WTC11 (cell line): Measurements from ENCODE around the gene BCAS3.

ENCODE experiments used
- CREB1 ChIP-seq: sonication (generic); formaldehyde crosslinking; IDR thresholded peaks from 2 replicates; pipeline ENCODE4 v1.8.0; 2023; ENCODE audit warnings: mild to moderate bottlenecking, missing genetic modification reagents
- CREM ChIP-seq: sonication (generic); formaldehyde crosslinking; IDR thresholded peaks from 2 replicates; pipeline ENCODE4 v1.8.1; 2022; ENCODE audit warnings: mild to moderate bottlenecking, missing genetic modification reagents, moderate library complexity
- IRF2 ChIP-seq: sonication (generic); formaldehyde crosslinking; IDR thresholded peaks from 2 replicates; pipeline ENCODE4 v1.8.0; 2022; ENCODE audit warnings: low read depth, missing genetic modification reagents, borderline replicate concordance
- NFATC4 ChIP-seq: fragments of 250-450 bp; sonication (Bioruptor Pico); IDR thresholded peaks from 2 replicates; pipeline ENCODE4 v1.9.0; 2021; ENCODE audit warnings: mild to moderate bottlenecking
- TP53 ChIP-seq: sonication (generic); formaldehyde crosslinking; IDR thresholded peaks from 2 replicates; pipeline ENCODE4 v1.8.1; 2023; ENCODE audit warnings: mild to moderate bottlenecking, missing genetic modification reagents
- ZNF232 ChIP-seq: sonication (generic); formaldehyde crosslinking; IDR thresholded peaks from 2 replicates; pipeline ENCODE4 v1.8.0; 2022; ENCODE audit warnings: mild to moderate bottlenecking, missing genetic modification reagents
- TF ChIP-seq, protein P1 (sequence below): sonication (generic); formaldehyde crosslinking; IDR thresholded peaks from 2 replicates; pipeline ENCODE4 v1.8.1; 2023; ENCODE audit warnings: mild to moderate bottlenecking, missing genetic modification reagents
- TF ChIP-seq, protein P2 (sequence below): sonication (generic); formaldehyde crosslinking; conservative IDR thresholded peaks from 2 replicates; pipeline ENCODE4 v1.8.1; 2022; ENCODE audit warnings: mild to moderate bottlenecking, missing genetic modification reagents
- TF ChIP-seq, protein P3 (sequence below): fragments of 200-600 bp; IDR thresholded peaks from 2 replicates; pipeline ENCODE4 v1.8.0; 2022; ENCODE audit warnings: antibody characterized with exemption
- TF ChIP-seq, protein P4 (sequence below): fragments of 250-450 bp; sonication (Bioruptor Pico); conservative IDR thresholded peaks from 2 replicates; pipeline ENCODE4 v1.9.0; 2021; ENCODE audit warnings: mild to moderate bottlenecking

DNA sequence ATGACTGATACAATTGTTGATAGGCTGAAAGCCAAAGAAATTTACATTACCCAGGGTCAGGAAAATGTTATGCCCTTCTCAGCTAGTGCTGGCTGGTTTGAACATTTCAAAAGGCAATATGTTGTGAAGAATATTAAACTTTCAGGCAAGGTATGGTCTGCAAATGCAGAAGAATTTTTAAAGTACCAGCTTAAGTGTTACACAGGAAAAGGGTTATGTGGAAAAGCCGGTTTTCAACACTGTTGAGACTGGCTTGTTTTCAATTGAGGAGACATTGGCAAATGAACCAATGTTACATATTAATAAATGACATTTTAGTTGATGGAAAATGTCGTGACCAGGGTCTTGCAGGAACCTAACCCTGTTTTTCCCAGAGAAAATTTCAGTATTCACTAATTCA, 506.1 kb downstream of the BCAS3 start:
- TF ChIP-seq, protein P1, sequence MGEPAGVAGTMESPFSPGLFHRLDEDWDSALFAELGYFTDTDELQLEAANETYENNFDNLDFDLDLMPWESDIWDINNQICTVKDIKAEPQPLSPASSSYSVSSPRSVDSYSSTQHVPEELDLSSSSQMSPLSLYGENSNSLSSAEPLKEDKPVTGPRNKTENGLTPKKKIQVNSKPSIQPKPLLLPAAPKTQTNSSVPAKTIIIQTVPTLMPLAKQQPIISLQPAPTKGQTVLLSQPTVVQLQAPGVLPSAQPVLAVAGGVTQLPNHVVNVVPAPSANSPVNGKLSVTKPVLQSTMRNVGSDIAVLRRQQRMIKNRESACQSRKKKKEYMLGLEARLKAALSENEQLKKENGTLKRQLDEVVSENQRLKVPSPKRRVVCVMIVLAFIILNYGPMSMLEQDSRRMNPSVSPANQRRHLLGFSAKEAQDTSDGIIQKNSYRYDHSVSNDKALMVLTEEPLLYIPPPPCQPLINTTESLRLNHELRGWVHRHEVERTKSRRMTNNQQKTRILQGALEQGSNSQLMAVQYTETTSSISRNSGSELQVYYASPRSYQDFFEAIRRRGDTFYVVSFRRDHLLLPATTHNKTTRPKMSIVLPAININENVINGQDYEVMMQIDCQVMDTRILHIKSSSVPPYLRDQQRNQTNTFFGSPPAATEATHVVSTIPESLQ (CRISPR knock-in tag) = no peak
- TF ChIP-seq NFATC4 (no peak), CREM (no peak), IRF2 (CRISPR knock-in tag) (no peak), TP53 (CRISPR knock-in tag) (no peak), CREB1 (no peak), ZNF232 (CRISPR knock-in tag) (no peak)
- TF ChIP-seq, protein P2, sequence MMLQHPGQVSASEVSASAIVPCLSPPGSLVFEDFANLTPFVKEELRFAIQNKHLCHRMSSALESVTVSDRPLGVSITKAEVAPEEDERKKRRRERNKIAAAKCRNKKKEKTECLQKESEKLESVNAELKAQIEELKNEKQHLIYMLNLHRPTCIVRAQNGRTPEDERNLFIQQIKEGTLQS (CRISPR knock-in tag) = no peak
- TF ChIP-seq, protein P3, sequence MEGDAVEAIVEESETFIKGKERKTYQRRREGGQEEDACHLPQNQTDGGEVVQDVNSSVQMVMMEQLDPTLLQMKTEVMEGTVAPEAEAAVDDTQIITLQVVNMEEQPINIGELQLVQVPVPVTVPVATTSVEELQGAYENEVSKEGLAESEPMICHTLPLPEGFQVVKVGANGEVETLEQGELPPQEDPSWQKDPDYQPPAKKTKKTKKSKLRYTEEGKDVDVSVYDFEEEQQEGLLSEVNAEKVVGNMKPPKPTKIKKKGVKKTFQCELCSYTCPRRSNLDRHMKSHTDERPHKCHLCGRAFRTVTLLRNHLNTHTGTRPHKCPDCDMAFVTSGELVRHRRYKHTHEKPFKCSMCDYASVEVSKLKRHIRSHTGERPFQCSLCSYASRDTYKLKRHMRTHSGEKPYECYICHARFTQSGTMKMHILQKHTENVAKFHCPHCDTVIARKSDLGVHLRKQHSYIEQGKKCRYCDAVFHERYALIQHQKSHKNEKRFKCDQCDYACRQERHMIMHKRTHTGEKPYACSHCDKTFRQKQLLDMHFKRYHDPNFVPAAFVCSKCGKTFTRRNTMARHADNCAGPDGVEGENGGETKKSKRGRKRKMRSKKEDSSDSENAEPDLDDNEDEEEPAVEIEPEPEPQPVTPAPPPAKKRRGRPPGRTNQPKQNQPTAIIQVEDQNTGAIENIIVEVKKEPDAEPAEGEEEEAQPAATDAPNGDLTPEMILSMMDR = no peak
- TF ChIP-seq, protein P4, sequence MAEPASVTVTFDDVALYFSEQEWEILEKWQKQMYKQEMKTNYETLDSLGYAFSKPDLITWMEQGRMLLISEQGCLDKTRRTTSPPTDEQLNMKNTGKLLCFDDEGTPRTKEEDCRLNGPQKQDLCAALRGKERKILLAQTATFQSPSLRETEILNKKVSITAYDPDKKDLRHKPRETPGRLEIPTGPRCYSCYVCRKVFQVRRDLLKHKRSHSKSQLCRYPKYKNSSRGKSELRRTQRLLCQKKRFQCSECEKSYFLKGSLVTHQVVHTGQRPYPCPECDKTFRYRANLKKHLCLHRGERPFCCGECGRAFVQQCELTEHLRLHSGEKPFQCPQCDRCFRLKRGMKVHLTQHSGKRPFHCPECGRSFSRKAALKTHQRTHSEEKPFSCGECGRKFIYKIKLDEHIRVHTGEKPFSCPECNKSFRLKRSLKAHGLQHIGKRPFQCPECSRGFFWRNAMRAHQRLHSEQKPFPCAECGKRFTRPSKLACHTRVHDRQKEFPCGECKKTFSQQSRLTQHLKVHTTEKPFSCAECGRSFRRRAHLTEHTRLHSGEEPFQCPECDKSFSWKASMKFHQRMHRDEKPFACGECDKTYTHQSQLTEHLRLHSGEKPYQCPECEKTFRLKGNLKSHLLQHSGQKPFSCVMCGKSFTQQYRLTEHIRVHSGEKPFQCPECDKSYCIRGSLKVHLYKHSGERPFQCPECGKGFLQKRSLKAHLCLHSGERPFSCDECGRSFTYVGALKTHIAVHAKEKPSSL (CRISPR knock-in tag) = no peak
